Skin of body (tissue), 2 donors: ENCODE measurements around the gene C19orf18. TPM values are rescaled to one million over a fixed set of nuclear protein-coding genes. Genes with fewer than 3 reads are reported as not detected.
"Not testable (repeated sequence)": the region's sequence is repeated elsewhere in the genome, so short reads cannot be mapped to it uniquely, and the experiment has no call there.

Source experiments
- DNase-seq: peaks from one replicate; lab custom pipeline; 2025; lab: John Stamatoyannopoulos, UW
- total RNA-seq: library from RNA; depleted of rRNA; stranded (reverse); fragments of >200 nt; gene quantifications from one replicate; pipeline ENCODE4 v1.2.3, GENCODE V29; 2014

Gene C19orf18
- total RNA-seq = 0.89 TPM

DNA sequence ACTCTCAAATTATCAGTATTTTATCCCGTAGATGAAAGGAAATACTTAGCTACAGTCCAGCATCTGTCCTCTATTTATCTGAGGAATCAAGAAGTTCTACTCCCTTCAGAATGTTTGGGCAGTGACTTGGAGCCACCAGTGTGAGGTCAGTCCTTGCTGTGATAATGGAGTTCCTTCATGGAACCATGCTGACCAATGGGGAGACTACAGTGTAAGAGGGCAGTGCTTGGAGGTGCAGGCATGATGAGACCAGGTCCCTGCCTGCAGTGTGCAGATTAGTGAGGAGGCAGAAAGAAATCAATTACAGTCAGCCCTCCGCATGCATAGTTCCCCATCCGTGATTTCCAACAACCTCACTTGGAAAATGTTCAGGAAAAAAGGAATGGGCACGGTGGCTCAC is at the start of gene C19orf18:
Gene C19orf18 (minus strand): TSS at position 101 of the 400 bp plus-strand sequence. CDS start 102 bp downstream, outside the sequence.
- DNase-seq = no peak

- DNase-seq = no peak
These were observed 47.9 kb upstream of the C19orf18 start for GRCh38 chr19:58022283-58022660.

GRCh38 chr19:58021541-58022282 is 47.4 kb upstream of the C19orf18 start:
- peak; percentile 54 for DNase-seq

DNA sequence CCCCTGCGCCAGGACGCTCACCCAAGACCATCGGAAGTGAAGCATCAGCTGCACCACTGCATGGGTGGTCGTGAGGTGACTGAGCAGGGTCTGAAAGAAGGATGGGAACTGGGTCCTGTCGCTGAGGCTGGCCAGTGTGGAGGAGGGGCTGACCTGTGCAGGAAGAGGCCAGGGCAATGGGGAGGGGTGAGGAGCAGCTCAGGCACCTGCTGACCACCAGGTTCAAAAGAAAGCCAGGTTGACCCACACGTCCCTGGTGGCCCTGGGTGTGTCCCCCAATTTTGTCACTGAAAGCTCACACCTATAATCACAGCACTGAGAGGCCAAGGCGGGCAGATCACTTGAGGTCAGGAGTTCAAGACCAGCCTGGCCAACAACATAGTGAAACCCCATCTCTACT is 45.8 kb upstream of the C19orf18 start:
- no peak for DNase-seq

- DNase-seq = no peak
These were observed 39.8 kb upstream of the C19orf18 start for GRCh38 chr19:58014141-58014540.

DNA sequence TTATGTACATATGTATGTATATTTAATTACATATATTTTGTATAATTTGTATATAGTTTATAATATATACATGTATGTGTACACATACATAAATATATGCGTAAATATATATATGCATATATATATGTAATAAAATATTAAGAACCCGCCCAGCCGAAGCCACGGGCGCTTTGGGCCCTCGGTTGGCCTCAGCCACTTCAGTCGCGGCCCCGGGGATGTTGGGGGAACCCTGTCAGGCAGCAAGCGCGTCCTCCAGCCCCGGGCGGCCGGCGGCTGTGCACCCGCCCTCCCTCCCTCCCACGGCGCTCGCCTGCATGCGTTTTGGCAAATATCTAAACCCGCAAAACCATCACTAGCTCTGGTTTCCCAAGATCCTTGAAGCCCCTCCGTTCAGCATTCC is 36.2 kb upstream of the C19orf18 start:
- DNase-seq = no peak

GRCh38 chr19:58009666-58010301 is 35.5 kb upstream of the C19orf18 start:
- peak; percentile 54 for DNase-seq

GRCh38 chr19:58009301-58009665 is 34.9 kb upstream of the C19orf18 start:
- no peak for DNase-seq

GRCh38 chr19:58008877-58009276 is 34.5 kb upstream of the C19orf18 start:
- DNase-seq = not testable (repeated sequence)

DNA sequence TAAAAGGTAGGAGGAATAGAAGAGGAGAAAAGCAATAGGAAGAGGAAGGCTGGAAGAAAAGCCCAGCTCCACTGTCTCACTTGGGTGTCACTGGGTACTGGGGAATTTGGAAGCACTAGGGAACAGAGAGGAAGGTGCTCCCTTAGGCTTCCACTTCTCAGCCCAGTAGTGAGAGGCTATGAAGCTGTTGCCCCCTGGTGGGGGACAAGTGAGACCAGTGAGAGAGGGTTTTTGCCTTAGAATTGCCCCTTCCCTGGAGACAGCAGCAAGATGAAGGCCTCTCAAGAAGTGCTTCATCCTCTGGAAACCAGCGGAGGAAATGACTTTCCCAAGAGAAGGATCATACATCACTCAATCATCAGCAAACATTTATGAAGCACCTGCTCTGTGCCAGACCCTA is 33.0 kb upstream of the C19orf18 start:
- DNase-seq = no peak

GRCh38 chr19:58003174-58003828 is 29.0 kb upstream of the C19orf18 start:
- DNase-seq = no peak

DNA sequence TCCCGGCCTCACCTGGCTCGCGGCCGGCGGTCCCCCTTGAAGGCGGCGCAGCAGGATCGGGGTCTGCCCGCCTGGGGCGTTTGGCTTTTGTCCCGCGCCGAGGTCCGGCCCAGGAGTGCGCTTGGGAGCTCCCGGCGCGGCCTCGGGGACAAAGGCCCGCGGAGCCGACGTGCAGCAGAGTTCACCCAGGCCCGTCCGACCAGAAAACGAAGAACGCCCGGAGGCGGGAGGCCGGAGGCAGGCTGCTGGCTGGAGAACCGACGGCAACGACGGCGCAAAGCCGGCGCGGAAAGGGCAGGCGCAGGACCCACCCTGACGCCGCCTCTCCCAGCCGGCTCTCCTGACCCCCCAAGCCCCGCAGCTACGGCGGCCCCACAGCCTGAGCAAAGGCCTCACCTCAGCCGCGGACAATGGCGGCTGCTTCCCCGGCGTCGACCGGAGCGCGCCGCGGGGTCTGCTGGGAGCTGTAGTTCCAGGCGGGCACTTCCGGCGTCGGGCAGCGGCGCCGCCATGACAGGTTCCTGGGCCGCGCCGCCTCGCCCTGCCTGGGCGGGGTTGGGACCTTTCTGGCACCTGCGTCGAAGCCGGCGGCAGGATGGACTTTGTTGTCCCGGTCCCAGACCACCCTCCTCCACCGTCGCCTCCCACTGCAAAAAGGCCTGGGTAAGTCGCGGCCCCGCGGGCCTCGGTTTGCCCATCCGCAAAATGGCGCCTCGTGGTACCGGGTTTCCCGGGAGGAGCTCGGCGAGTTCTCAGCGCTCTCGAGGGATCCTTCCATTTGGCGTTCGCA is 28.2 kb upstream of the C19orf18 start, which contains the start of gene ZNF606:
Gene ZNF606 (minus strand): TSS at position 437 of the 790 bp plus-strand sequence. CDS start 1,501 bp downstream, outside the sequence.
- peak; percentile 71 for DNase-seq

DNA sequence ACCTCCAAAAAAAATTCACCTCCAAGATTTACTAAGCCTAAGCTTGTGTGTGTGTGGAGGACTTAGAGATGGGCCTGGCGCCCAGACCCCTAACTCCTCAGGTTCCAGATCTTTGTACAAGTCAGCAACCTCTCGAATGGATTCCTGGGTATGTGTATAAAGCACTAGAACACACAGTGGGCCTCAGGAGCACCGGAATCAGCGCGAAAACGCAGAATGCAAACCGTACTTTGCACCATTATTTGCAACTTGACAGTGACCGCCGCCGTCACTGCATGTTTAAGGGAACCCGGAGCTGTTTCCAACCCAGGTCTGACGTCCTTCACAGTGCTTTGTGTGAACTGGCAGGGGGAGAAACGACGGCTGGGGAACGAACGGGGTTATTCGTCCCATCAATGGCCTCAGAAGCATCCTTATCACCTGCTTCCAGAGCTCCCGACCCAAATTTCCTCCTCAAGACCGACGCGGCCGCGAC is 27.6 kb upstream of the C19orf18 start:
- DNase-seq = no peak

DNA sequence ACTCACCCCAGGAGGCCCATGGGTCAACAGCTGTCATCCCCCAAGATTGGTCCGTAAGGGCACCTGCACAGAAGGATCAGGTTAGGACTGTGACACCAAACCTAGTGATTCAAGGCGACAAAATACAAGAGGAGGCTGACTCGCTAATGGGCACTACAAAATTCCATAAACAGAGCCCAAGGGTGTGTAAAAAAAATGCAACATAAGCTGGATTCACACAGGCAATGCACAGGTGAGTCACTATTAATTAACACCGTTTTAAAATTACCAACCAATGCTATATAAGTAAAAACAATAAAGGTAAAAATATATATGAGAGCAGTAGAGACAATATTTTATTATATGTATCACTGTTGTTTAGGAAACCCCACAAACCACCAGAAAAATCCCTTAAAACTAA is 26.3 kb upstream of the C19orf18 start:
- DNase-seq = no peak

DNA sequence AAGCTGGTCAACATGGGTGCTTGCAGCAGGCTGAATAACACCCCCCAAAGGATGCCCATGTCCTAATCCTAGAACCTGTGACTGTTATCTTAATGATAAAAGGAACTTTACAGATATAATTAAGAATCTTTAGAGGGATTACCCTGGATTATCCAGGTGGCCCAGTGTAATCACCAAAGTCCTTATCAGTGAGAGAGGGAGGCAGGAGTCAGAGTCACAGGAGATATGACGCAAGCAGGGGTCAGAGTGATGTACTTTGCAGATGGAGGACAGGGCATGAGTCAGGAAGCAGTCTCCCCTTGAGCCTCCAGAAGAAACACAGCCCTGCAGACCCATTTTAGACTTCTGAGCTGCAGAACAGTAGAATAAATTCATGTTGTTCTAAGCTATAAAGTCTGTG is 18.5 kb upstream of the C19orf18 start:
- DNase-seq = no peak

GRCh38 chr19:57978586-57979289 is 4.4 kb upstream of the C19orf18 start:
- no peak for DNase-seq

GRCh38 chr19:57964761-57965160 is 9.6 kb downstream of the C19orf18 start:
- no peak for DNase-seq

DNA sequence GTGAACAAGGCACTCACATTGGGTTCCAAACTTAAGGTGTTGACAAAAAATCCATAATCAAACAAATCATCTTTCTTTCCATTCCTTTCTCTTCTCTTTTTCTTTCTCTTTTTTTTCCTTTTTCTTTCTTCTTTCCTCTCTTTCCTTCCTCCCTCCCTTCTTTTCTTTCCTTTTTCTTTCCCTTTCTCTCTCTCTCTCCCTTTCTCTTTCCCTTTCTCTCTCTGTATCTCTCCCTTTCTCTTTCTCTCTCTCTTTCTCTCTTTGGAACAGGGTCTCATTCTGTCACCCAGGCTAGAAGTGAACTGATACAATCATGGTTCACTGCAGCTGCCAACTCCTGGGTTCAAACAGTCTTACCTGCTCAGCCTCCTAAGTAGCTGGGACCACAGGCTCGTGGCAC is 12.5 kb downstream of the C19orf18 start:
- no peak for DNase-seq

DNA sequence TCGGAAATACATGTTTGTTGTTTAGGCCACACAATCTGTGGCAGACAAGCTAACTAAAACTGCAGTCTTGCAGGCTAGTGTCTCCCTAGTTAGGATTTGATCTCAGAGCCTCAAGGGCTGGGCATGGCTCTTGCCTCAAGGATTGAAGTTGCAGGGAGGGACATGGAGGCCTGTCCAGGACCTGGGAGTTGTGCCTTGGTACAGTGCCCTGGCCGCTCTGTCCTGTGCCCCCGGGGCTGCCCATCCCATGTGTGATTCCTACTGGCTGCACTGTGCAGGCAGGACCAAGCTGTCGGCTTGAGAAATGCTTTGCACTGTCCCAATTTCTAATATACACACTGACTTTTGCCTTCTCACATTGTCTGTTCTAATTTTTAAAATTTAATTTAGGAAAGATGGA is 19.3 kb downstream of the C19orf18 start:
- DNase-seq = no peak

GRCh38 chr19:57949702-57950101 is 24.6 kb downstream of the C19orf18 start:
- DNase-seq = no peak

GRCh38 chr19:57949296-57949695 is 25.0 kb downstream of the C19orf18 start:
- no peak for DNase-seq
